A172 (cell line): ENCODE measurements around the gene BPIFB1. TPM values are rescaled to one million over a fixed set of nuclear protein-coding genes. Genes with fewer than 3 reads are reported as not detected.
A peak's percentile ranks its signal among the peaks of the same experiment; 100 is the strongest.

ENCODE experiments used
- DNase-seq: peaks from one replicate; pipeline ENCODE4 v3.0.0-alpha.2; 2015; ENCODE audit warnings: low spot score
- total RNA-seq: library from RNA; depleted of rRNA; stranded (reverse); fragments of >200 nt; shearing (Covaris generic); gene quantifications from 2 replicates; pipeline ENCODE4 v1.2.3, GENCODE V29; 2014; rRNA removed

BPIFB1 gene, protein sequence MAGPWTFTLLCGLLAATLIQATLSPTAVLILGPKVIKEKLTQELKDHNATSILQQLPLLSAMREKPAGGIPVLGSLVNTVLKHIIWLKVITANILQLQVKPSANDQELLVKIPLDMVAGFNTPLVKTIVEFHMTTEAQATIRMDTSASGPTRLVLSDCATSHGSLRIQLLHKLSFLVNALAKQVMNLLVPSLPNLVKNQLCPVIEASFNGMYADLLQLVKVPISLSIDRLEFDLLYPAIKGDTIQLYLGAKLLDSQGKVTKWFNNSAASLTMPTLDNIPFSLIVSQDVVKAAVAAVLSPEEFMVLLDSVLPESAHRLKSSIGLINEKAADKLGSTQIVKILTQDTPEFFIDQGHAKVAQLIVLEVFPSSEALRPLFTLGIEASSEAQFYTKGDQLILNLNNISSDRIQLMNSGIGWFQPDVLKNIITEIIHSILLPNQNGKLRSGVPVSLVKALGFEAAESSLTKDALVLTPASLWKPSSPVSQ
- total RNA-seq = not detected in 2 replicates

DNA sequence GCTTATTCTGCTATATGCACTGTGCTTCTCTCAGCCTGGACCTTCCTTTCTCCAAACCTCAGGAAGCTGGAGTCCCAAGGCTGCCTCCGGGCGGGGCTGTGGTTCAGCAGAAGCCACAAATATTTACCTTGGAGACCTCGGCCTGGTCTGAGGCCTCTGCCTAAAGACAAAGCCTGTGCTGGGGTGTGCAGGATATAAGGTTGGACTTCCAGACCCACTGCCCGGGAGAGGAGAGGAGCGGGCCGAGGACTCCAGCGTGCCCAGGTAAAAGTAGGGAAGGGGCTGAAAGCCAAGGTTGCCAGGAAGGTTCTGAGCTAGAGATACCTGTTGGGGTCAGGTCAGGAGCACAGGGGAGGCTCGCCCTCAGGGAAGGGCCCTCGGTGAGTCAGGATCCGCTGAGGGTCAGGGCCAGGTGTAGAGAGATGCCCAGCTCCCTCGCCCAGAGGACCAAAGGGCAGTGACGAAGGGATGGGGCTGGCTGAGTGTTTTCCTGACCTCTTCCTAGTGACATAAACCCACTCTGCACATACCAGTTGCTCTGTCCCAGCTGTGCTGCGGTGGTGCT is at the start of gene BPIFB1:
BPIFB1 (plus strand) TSS at position 224 of the 565 bp plus-strand sequence. CDS start 2,860 bp downstream, outside the sequence.
- no peak for DNase-seq

DNA sequence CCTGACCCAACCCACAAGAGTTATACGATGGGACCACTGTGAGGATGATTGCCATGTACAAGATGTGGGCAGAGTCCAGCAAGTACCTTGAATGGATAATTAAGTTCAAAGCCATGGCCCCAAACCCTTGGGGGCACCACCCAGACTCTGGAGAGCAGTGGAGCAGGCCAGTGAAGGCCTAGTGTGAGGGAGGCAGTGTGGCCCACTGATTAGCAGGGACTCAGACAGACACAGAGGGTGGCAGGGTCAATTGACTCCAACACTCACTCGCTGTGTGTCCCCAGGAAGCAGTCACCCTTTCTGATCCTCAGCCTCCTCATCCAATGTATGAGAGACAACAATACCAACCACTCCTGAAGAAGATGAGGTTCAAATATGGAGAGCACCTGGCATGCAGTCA is 49.0 kb upstream of the BPIFB1 start:
- DNase-seq = no peak

DNA sequence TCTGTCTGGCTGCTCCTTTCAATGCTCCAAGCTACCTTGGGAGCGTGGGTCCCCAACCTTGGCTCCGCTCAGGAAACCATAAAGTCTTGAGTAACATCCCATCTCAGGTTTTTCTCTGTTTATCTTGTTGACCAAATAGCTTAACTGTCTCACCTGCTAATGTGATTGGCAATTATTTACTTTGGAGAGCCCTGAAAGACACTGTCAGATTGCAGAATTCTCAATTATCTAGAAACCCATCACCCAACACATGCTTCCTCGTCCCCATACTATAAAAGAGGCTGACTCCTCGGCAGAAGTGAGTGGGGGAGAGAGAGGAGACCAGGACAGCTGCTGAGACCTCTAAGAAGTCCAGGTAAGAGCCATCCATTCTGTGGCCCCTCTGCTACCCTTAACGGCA is 47.3 kb upstream of the BPIFB1 start, which contains the start of gene BPIFA1:
BPIFA1 (plus strand) TSS at position 301 of the 400 bp plus-strand sequence. CDS start 1,716 bp downstream, outside the sequence.
- DNase-seq = no peak

DNA sequence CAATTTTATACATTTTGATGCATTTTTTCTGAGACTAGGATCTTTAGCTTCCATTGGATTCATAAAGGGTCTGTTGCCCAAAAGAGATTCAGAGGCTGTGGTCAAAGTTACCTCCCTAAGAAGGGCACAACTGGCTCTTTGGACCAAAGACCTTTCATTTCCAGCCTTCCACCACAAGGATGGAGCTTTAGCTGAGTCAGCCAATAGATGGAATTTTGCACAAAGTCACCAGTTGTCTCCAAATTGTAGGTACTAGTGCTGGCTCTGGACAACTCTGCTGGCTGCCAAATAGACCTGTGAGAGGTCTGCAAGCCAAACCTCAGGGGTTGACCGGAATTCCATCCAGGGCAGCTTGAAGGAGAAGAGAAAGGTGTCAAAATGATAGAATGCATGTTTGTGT is 46.7 kb upstream of the BPIFB1 start:
- no peak for DNase-seq

DNA sequence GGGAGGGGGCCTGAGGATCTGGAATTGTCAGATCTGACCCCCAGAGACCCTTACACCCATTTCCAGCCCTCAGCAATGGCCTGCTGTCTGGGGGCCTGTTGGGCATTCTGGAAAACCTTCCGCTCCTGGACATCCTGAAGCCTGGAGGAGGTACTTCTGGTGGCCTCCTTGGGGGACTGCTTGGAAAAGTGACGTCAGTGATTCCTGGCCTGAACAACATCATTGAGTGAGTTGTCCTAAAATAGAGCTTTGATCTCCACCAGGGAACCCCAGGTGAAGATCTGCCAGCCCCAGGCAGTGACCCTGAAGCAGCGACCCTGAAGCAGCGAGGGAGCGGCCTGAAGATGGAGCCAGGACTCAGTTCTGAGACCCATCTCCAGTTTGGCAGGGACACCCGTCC is 45.0 kb upstream of the BPIFB1 start:
- DNase-seq = no peak

DNA sequence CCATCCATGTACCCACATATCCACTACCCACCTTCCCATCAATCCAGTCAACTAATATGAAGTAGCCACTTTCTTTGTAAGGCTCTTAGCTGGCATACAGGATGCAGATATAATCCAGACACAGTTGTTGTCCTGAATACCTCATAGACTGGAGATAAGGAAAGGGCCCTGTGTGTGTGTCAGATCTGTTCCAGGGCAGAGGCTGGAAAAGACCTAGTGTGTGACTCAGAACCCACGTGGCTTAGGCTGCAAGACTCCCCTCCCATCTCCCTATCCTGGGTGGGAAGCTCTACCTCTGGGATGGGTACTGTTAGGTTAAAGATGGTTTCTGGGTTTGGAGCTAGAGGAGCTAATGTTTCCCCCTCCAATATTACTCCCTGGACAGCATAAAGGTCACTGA is 43.6 kb upstream of the BPIFB1 start:
- DNase-seq = no peak

DNA sequence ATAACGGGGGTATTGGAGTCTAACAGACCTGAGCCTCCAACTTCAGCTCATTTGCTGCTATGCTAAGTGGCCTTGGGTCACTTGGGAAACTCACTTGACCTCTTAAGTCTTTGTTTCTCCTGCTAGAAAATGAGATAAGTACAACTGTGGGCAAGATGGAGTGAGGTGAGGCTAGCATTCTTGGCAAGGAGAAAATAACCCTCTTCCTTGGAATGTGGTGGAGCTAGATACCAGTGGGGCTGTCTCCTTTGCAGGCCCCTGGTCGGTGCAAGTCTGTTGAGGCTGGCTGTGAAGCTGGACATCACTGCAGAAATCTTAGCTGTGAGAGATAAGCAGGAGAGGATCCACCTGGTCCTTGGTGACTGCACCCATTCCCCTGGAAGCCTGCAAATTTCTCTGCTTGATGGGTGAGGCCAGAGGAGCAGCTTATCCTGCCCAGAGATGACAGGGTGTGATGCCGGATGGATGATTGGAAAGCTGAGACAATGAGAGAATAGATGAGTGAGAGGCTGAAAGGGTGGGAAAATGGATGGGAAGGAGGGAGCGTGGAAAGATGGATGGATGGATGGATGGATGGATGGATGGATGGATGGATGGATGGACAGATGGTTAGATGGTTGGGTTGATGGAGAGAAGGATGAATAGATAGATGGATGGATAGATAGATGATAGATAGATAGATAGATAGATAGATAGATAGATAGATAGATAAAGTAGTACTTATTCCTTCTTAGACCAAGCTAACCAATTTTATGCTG is 42.9 kb upstream of the BPIFB1 start:
- DNase-seq = no peak

DNA sequence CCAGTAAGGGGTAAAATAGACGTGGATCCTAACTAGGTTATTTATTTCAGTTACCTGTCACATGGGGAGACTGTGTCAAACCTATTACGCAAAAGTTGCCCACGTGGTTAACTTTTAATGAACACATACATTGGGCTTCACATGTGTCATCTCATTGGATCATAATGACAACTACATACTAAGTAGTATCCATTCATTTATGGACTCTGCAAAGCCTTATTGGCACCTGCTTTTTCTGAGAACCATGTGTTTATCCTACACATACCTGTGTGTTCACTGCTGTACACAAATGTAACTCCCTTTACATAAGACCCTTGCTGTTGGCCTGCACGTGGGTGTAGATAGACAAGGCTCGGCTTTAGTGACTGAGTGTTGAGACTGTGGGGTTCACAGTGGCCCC is 42.1 kb upstream of the BPIFB1 start:
- no peak for DNase-seq

DNA sequence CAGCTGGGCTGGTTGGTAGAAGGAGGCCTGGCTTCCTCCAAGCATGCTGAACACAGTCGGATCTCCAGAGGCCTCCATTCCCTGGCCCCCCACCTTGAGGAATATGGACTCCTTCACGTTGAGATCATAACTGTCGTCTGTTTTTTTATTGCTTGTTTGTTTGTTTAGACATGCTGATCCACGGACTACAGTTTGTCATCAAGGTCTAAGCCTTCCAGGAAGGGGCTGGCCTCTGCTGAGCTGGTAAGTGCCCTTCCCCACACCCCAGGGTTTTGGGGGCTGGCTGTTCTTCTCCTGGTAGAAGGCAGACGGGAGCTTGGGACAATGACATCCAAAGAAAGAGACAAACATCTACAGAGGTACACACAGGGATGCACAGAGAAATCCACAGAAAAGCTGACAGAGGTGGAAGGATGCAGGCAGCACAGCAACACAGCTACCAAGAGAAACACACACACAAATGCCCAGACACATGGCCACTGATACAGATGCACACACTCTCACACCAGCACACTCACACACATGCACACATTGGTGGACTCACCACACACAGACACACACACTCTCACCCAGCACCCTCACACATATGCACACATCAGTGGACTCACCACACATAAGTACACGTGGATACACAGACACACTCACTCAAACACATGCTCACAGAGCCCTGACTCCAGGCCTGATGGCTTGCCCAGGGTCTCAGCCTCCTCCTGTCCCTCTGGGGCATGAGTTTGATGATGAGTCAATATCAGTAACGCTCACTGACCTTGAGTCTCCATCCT is 40.5 kb upstream of the BPIFB1 start:
- no peak for DNase-seq

DNA sequence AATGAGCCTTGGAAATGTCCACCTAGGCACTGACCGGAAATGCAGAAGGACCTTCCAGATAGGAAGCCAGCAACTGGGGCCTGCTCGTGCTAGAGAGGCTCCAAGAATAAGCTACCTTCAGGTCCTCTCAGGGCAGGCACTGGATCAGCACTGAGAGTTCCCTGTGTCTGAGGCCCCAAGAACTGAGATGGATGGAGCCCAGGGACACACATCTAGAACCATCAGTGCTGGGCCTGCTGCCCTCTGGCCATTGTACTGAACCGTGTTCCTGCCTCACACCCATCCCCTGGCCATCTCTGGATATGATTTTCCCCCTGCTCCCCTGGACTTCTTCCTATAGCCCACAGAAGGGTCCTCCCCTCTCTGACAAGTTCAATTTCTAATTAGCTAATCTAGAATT is 36.9 kb upstream of the BPIFB1 start:
- DNase-seq = no peak

DNA sequence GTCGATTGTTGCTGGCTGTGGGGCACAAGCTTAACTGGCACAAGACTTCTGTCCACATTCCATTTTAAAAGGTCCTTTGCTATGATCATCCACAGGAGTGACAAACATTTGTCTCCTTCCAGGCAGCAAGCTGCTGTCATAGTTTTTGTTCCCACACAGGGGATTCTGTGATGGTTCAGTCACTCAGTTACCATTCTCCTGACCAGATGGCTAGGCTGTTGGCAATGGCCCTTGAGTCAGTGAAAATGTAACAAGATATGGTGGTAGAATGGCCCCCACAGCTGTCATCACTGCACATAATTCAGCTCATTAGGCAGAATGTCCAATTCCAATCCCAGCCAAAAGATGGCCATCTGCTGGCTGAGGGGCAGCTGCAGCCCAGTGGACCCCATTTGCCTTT is 33.6 kb upstream of the BPIFB1 start:
- no peak for DNase-seq

DNA sequence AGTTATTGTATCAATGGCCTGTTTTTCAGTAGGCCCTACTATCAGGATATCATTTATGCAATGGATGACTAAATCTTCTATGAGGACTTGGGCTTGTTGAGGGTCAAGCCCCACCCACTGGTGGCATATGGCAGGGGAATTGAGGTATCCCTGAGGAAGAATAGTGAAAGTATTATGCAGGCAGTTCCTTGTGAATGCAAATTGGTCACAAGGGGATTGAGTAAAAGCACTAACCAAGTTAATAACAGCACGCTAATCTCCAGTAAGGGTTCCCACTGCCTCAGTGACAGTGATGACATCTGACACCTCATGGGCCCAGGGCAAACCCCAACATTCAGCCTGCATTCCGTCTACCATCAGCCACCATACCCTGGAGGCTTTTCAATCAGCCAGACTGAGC is 32.3 kb upstream of the BPIFB1 start:
- DNase-seq = no peak

DNA sequence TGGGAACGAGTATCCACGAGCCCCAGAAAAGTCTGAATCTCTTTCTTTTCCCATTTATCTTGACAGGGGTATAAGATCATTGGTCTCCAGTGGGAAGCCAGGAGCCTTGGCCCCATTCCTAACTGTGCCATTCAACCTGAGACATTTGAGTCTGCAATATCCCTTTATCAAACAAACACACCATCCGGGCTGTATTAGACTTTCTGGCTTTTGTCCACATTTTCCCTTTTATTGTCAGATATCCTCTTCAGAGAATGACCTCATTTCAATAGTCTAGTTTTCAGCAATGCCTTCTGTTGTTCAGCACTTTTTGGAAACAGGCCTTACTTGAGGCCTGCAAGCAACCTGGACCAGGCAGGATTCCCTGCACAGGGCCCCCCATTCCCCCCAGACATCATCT is 31.5 kb upstream of the BPIFB1 start:
- DNase-seq = no peak

DNA sequence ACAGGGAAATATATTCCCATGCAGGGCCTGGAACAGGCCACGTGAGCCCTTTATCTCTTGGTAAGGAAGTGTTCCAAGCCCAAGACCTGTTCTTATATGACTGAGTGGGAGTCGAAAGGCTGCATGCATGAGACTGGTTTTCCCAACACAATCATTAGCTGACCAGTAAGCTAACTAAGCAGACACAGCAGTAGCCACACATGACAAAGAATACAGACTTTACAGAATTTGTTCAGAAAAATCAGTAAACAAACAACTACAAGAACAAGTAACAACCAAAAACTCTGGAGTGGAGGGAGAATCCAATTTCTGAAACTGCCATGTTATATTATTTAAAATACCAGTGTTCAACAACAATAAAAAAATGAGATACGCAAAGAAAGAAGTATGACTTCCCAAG is 30.6 kb upstream of the BPIFB1 start:
- no peak for DNase-seq

DNA sequence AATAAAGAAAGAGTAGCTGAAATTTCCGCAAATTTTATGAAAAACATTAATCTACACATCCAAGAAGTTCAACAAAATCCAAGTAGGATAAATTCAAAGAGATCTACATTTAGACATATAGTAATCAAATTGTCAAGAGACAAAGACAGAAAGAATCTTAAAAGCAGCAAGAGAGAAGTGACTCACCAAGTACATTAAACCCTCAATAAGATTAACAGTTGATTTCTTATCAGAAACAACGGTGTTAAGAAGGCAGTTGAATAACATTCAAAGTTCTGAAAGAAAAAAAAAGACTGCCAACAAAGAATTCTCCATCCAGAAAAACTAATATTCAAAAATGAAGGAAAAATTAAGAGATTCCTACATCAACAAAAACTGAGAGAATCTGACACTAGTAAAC is 28.0 kb upstream of the BPIFB1 start:
- no peak for DNase-seq

DNA sequence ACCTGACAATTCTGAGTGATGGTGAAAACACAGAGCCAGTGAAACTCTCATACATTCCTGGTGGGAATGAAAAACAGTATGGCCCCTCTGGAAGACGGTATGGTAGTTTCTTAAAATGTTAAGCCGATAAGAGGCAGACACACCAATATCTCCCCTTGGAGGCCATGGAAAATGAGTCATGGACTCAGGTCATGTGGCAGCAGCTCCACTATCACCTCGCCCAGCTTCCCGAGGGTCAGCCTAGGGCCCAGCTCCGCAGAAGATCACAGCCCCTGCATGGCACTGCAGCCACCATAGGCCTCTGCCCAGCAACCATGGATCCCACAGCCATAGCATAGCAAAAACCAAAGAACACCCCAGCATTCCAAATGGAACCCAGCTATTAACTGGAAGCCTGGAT is 25.8 kb upstream of the BPIFB1 start:
- no peak for DNase-seq

DNA sequence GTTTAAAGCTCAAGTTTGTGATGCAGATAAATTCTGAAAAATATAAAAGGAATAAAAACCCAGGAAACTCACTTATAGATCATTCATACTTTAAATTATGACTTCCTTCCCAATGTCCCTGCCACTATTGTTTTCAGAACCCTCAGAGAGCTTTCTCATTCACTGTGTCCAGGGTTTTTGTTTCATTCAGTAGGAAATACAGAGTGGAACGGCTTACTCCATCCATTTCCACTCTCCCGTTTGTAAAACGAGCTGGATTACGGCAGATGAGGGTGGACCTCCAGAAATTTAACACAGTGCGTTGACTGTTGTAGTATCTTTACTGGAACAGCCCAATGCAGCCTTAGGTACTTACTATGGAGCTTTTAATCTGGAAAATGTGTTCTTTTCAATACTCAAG is 23.6 kb upstream of the BPIFB1 start:
- no peak for DNase-seq

DNA sequence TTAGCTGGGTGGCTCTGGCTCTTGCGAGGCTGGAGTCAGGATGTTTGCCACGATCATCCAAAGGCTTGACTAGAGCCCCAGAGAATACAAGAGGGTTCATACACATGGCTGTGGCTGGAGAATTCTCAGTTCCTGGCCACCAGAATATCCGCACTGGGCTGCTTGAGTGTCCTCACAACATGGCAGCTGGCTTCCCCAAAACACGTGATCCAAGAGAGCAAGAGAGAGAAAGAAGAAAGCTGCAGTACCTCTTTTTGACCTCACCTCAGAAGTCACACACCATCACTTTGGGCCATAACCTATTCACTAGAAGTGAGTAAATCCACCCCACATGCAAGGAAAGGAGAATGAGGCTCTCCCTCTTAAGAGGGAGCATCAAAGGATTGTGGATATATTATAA is 21.5 kb upstream of the BPIFB1 start:
- no peak for DNase-seq

DNA sequence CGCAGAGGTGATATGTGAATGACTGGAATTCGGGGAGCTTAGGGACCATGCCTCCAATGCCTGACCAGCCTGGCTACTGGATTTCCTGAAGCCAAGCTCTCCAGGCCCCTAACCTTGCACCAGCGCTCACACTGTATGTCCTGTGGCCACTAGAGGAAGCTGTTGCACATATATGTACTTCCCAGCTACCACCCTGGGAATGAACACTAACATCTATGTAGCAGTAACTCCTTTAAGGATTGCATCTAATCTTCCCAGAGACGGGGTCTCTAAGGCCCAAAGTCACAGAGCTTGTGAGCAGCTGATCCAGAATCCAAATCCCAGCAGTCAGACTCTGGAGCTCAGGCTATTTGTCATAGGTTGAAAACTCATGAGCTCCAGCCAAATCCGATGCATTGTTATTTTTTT is 20.4 kb upstream of the BPIFB1 start:
- peak; percentile 57 for DNase-seq

DNA sequence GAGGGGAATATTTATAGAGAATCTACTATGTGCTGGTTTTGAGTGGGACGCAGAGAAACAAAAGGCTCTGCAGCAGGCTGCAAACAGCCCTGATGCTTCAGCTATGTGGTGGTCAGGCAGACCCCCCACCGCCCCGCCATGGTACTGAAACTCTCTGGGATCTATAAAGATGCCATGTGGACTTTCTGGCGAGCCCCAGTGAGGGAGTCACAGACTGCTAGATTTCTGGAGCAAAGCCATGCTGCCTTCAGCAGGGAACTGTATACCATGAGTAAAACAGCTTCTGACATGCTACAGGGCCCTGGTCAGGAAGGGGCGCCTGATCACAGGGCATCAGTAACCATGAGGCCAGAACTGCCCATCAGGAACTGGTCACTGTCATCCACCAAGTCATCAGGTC is 19.2 kb upstream of the BPIFB1 start:
- DNase-seq = no peak

DNA sequence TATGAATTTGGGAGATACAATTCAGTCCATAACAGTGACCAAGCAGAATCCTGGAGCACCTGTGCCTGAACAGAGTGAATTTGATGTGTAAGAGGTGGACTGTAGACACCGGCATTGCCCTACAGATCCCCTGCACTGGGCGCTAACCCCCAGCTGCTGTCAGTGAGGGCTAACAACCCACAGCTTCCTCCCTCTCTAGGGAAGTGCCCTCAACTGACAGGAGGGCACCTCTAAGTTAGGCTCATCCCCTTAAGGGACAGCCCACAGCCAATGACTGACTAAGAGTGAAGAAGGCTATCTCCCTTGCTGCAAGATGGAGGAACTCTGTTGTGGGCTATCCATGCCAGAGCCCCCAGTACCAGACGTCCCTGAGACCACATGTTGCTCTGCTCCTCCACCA is 15.3 kb upstream of the BPIFB1 start:
- no peak for DNase-seq
